Measurements from ENCODE around the gene MCL1.
"Not testable (repeated sequence)": the region's sequence is repeated elsewhere in the genome, so short reads cannot be mapped to it uniquely, and the experiment has no call there.

Gene MCL1

DNA sequence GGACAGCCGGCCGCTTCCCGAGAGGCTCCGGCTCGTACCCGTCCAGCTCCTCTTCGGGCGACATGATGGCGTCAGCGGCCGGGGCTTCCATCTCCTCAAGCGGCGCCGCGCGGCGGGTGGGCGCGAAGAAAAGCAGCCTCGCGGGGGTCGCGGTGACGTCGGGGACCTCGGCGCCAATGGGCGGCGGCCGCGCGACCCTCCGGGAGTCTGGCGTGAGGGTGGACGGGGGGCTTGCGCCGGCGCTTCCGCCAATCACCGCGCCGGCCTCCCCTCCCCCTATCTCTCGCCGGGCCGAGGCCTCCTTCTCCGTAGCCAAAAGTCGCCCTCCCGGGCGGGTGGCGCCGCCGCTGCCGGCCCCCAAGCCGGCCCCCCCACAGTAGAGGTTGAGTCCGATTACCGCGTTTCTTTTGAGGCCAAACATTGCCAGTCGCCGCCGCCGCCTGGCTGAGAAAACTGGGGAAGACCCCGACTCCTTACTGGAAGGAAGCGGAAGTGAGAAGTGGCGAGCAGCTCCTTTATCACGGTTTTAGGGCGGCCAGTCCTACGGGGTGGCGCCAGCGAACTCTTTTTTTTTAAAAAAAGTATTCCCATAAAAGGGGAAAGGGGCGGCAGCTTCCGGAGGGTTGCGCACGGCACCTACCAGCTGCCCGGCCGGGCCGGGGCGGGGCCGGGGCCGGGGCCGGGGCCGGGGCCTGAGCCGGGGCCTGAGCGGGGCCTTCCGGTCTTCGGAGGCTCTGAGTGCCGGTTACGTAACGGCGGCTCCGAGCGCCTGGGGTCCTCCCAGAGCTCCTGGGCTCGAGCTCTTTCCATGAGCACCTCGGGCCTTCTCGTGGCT lies at the start of gene MCL1:
Gene MCL1, minus strand, starts transcription at position 501 of the 835 bp plus-strand sequence. Its CDS starts 80 bp downstream, at position 421.
- H3K9ac ChIP-seq (ENCODE audit: low read length), result peak within 1 kb of the TSS; percentile 99
- H3K9me3 ChIP-seq (ENCODE audit: control insufficient read depth, insufficient read depth, low read depth, low read length), result no peaks in the 10 kb centered on the region
- peak within 1 kb of the TSS; percentile 89 for H3K4me3 ChIP-seq (ENCODE audit: low read depth, low read length)
- H3K4me1 ChIP-seq (ENCODE audit: control insufficient read depth, insufficient read depth, low read length), result peaks cover 27% of the 10 kb centered on the region
- no peaks in the 10 kb centered on the region for H3K27me3 ChIP-seq (ENCODE audit: control insufficient read depth, insufficient read depth, low read length)
- H3K27ac ChIP-seq (ENCODE audit: low read depth, low read length), result peak within 1 kb of the TSS; percentile 100
- peaks cover 46% of the 10 kb centered on the region for H3K36me3 ChIP-seq (ENCODE audit: control insufficient read depth, insufficient read depth, low read length)

- H3K9me3 ChIP-seq (ENCODE audit: control insufficient read depth, insufficient read depth, low read depth, low read length), result no peaks in the 10 kb centered on the region
- H3K4me3 ChIP-seq (ENCODE audit: low read depth, low read length), result peak overlapping the region; percentile 73
- H3K27me3 ChIP-seq (ENCODE audit: control insufficient read depth, insufficient read depth, low read length), result no peaks in the 10 kb centered on the region
- H3K27ac ChIP-seq (ENCODE audit: low read depth, low read length), result peak overlapping the region; percentile 67; the same call in 1 of the 2 replicates
- H3K36me3 ChIP-seq (ENCODE audit: control insufficient read depth, insufficient read depth, low read length), result peaks cover 41% of the 10 kb centered on the region
- H3K4me1 ChIP-seq (ENCODE audit: control insufficient read depth, insufficient read depth, low read length), result peaks cover 35% of the 10 kb centered on the region
- H3K9ac ChIP-seq (ENCODE audit: low read length), result peak overlapping the region; percentile 97
These were observed 49.3 kb upstream of the MCL1 start for GRCh38 chr1:150628766-150629114.

DNA sequence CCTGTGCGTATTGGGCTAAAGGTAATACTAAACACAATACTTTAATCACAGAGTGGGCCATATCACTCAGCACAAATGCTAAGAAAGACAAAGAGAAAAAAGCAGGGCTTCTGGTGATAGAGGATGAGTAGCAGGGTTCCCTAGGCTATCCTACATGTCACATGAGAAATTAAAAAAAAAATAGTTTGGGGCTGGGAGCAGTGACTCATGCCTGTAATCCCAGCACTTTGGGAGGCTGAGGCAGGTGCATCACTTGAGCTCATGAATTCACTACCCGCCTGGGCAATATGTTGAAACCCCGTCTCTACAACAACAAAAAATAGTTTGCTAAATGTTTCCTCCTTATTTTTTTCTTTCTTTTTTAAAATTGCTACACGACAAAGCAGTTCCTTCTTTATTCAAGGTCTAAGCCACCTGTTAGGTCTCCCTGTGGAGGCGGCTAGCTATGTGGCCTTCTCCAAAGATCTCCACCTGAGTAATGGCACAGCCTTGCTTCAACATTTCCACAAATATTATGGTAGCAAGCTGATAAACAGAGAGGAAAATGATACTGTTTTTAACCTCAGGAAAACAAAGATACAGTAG lies 48.5 kb upstream of the MCL1 start:
- Histone ChIP-seq H3K4me3 (ENCODE audit: low read depth, low read length) (peak overlapping the region; percentile 73), H3K27ac (ENCODE audit: low read depth, low read length) (peak overlapping the region; percentile 67; the same call in 1 of the 2 replicates), H3K27me3 (ENCODE audit: control insufficient read depth, insufficient read depth, low read length) (no peaks in the 10 kb centered on the region), H3K9me3 (ENCODE audit: control insufficient read depth, insufficient read depth, low read depth, low read length) (no peaks in the 10 kb centered on the region), H3K4me1 (ENCODE audit: control insufficient read depth, insufficient read depth, low read length) (peaks cover 34% of the 10 kb centered on the region), H3K36me3 (ENCODE audit: control insufficient read depth, insufficient read depth, low read length) (peaks cover 48% of the 10 kb centered on the region), H3K9ac (ENCODE audit: low read length) (peak overlapping the region; percentile 97)

- Histone ChIP-seq H3K9me3 (ENCODE audit: control insufficient read depth, insufficient read depth, low read depth, low read length) (no peaks in the 10 kb centered on the region), H3K27me3 (ENCODE audit: control insufficient read depth, insufficient read depth, low read length) (no peaks in the 10 kb centered on the region), H3K4me1 (ENCODE audit: control insufficient read depth, insufficient read depth, low read length) (peaks cover 21% of the 10 kb centered on the region), H3K27ac (ENCODE audit: low read depth, low read length) (no peak overlapping the region), H3K4me3 (ENCODE audit: low read depth, low read length) (no peak overlapping the region), H3K9ac (ENCODE audit: low read length) (no peak overlapping the region), H3K36me3 (ENCODE audit: control insufficient read depth, insufficient read depth, low read length) (peaks cover 62% of the 10 kb centered on the region)
These were observed 46.7 kb upstream of the MCL1 start for GRCh38 chr1:150626150-150626549.

GRCh38 chr1:150624546-150624945 lies 45.1 kb upstream of the MCL1 start:
- Histone ChIP-seq H3K4me1 (ENCODE audit: control insufficient read depth, insufficient read depth, low read length) (peaks cover 11% of the 10 kb centered on the region), H3K36me3 (ENCODE audit: control insufficient read depth, insufficient read depth, low read length) (peaks cover 77% of the 10 kb centered on the region)
- not testable (repeated sequence) for H3K4me3 ChIP-seq (ENCODE audit: low read depth, low read length); H3K9me3 ChIP-seq (ENCODE audit: control insufficient read depth, insufficient read depth, low read depth, low read length); H3K27me3 ChIP-seq (ENCODE audit: control insufficient read depth, insufficient read depth, low read length); H3K9ac ChIP-seq (ENCODE audit: low read length); H3K27ac ChIP-seq (ENCODE audit: low read depth, low read length)

- H3K36me3 ChIP-seq (ENCODE audit: control insufficient read depth, insufficient read depth, low read length), result peaks cover 81% of the 10 kb centered on the region
These were observed 44.7 kb upstream of the MCL1 start for GRCh38 chr1:150624134-150624533.

GRCh38 chr1:150622303-150622975 lies 43.0 kb upstream of the MCL1 start:
- no peaks in the 10 kb centered on the region for H3K9me3 ChIP-seq (ENCODE audit: control insufficient read depth, insufficient read depth, low read depth, low read length)
- H3K27ac ChIP-seq (ENCODE audit: low read depth, low read length), result no peak overlapping the region
- H3K36me3 ChIP-seq (ENCODE audit: control insufficient read depth, insufficient read depth, low read length), result peaks cover 91% of the 10 kb centered on the region
- H3K4me1 ChIP-seq (ENCODE audit: control insufficient read depth, insufficient read depth, low read length), result peaks cover 7% of the 10 kb centered on the region
- H3K4me3 ChIP-seq (ENCODE audit: low read depth, low read length), result no peak overlapping the region
- no peaks in the 10 kb centered on the region for H3K27me3 ChIP-seq (ENCODE audit: control insufficient read depth, insufficient read depth, low read length)
- no peak overlapping the region for H3K9ac ChIP-seq (ENCODE audit: low read length)

More at GRCh38 chr1:150624134-150624533, 44.7 kb upstream of the MCL1 start:
- not testable (repeated sequence) for H3K9me3 ChIP-seq (ENCODE audit: control insufficient read depth, insufficient read depth, low read depth, low read length); H3K4me3 ChIP-seq (ENCODE audit: low read depth, low read length); H3K9ac ChIP-seq (ENCODE audit: low read length); H3K27me3 ChIP-seq (ENCODE audit: control insufficient read depth, insufficient read depth, low read length); H3K27ac ChIP-seq (ENCODE audit: low read depth, low read length)
- peaks cover 11% of the 10 kb centered on the region for H3K4me1 ChIP-seq (ENCODE audit: control insufficient read depth, insufficient read depth, low read length)

DNA sequence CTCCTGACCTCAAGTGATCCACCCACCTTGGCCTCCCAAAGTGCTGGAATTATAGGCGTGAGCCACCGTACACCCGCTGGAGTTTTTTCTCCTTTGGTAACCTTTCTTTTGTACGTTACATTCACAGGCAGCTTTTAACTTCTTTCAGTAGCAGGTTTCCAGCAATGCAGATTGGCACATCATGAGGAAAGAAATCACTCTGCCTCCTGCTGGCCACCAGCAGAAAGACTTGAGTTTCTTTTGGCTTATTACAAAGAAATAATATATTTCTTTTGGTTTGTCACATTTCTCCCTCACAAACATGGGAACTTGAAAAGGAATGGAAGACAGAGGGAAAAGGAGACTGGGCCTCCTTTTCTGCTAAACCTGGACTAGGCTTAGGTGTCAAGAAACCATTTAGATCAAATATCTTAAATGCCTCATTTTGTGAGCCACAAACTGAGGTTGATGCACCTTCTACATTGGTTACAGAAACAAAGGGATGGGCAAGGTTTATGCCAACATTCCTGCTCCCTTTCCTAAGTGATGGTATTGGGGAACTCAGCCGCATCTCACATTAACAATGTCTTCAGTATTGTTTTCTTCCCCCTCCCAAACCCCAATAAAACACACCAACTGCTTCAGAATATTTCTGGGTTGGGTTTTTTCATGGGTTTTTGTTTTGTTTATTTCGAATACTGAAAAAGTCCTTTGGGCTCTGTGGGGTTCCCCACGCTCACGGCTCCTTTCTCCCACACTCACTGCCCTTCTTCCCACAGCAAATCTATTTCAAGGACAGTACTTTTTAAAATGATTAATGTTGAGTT lies 42.3 kb upstream of the MCL1 start:
- no peaks in the 10 kb centered on the region for H3K27me3 ChIP-seq (ENCODE audit: control insufficient read depth, insufficient read depth, low read length)
- H3K4me3 ChIP-seq (ENCODE audit: low read depth, low read length), result no peak overlapping the region
- no peaks in the 10 kb centered on the region for H3K9me3 ChIP-seq (ENCODE audit: control insufficient read depth, insufficient read depth, low read depth, low read length)
- no peak overlapping the region for H3K27ac ChIP-seq (ENCODE audit: low read depth, low read length)
- H3K9ac ChIP-seq (ENCODE audit: low read length), result no peak overlapping the region
- H3K36me3 ChIP-seq (ENCODE audit: control insufficient read depth, insufficient read depth, low read length), result peaks cover 91% of the 10 kb centered on the region
- H3K4me1 ChIP-seq (ENCODE audit: control insufficient read depth, insufficient read depth, low read length), result peaks cover 7% of the 10 kb centered on the region

GRCh38 chr1:150620919-150621318 lies 41.5 kb upstream of the MCL1 start:
- Histone ChIP-seq H3K4me1 (ENCODE audit: control insufficient read depth, insufficient read depth, low read length) (peaks cover 7% of the 10 kb centered on the region), H3K27ac (ENCODE audit: low read depth, low read length) (no peak overlapping the region), H3K36me3 (ENCODE audit: control insufficient read depth, insufficient read depth, low read length) (peaks cover 90% of the 10 kb centered on the region), H3K4me3 (ENCODE audit: low read depth, low read length) (no peak overlapping the region), H3K9me3 (ENCODE audit: control insufficient read depth, insufficient read depth, low read depth, low read length) (no peaks in the 10 kb centered on the region), H3K27me3 (ENCODE audit: control insufficient read depth, insufficient read depth, low read length) (no peaks in the 10 kb centered on the region), H3K9ac (ENCODE audit: low read length) (no peak overlapping the region)

- H3K27me3 ChIP-seq (ENCODE audit: control insufficient read depth, insufficient read depth, low read length), result no peaks in the 10 kb centered on the region
- H3K9ac ChIP-seq (ENCODE audit: low read length), result no peak overlapping the region
- H3K27ac ChIP-seq (ENCODE audit: low read depth, low read length), result no peak overlapping the region
- peaks cover 90% of the 10 kb centered on the region for H3K36me3 ChIP-seq (ENCODE audit: control insufficient read depth, insufficient read depth, low read length)
- H3K4me3 ChIP-seq (ENCODE audit: low read depth, low read length), result no peak overlapping the region
- H3K9me3 ChIP-seq (ENCODE audit: control insufficient read depth, insufficient read depth, low read depth, low read length), result no peaks in the 10 kb centered on the region
- peaks cover 7% of the 10 kb centered on the region for H3K4me1 ChIP-seq (ENCODE audit: control insufficient read depth, insufficient read depth, low read length)
These were observed 40.4 kb upstream of the MCL1 start for GRCh38 chr1:150619576-150620509.
